ENCODE measurements around the gene ST6GALNAC2. TPM values are rescaled to one million over a fixed set of nuclear protein-coding genes. Genes with fewer than 3 reads are reported as not detected.
A peak's percentile ranks its signal among the peaks of the same experiment; 100 is the strongest.

Gene ST6GALNAC2
- total and polyA plus RNA-seq, 10 of the 15 experiments (the other 5 are each of a cell fraction or from before 2014, with no cell fraction given), result 0.08 to 0.41 (median 0.23) TPM; not detected in 6

GRCh38 chr17:76548378-76549214 lies 37.1 kb downstream of the ST6GALNAC2 start:
- no peak overlapping the region for H3K27ac ChIP-seq (ENCODE audit: control insufficient read depth, insufficient read depth)
- H3K36me3 ChIP-seq (ENCODE audit: control insufficient read depth in 2 of 2, insufficient read depth in 2 of 2, low read length in 1 of 2), result no peaks in the 10 kb centered on the region; a peak in 1 of 4 replicates
- BruUV-seq (replicated peaks), result no TSS peak
- intact Hi-C loops (cut with micrococcal nuclease; ENCODE audit: unreplicated experiment) (no loop called here), in situ Hi-C loops (cut with MboI) (no loop called here)
- SMC1A ChIA-PET (ENCODE audit: uncharacterized antibody, unreplicated experiment), result interaction anchor here (0.5 to 1.4 kb wide), 5 partner anchors 9 to 330 kb away, joined by 3 to 4 read pairs (median 3); no protein-coding TSS in a partner anchor
- H3K9ac ChIP-seq (ENCODE audit: control insufficient read depth, insufficient read depth, low read length), result peak overlapping the region; percentile 1
- no peaks in the 10 kb centered on the region for H3K9me3 ChIP-seq (replicated peaks; ENCODE audit: control insufficient read depth, insufficient read depth, low read length)
- peaks cover 0 to under 1% of the 10 kb centered on the region in 2 experiments; a peak in 2 of 4 replicates for H3K27me3 ChIP-seq (replicated peaks in 1 of 2; ENCODE audit: control insufficient read depth in 2 of 2, insufficient read depth in 2 of 2, low read length in 1 of 2)
- no peak for FAIRE-seq
- H4K20me1 ChIP-seq (ENCODE audit: control insufficient read depth, insufficient read depth), result no peaks in the 10 kb centered on the region
- peak; percentile 53 for ATAC-seq
- no peak for DNase-seq (ENCODE audit: low read depth, low spot score)
- TF ChIP-seq SMC3 (IDR thresholded peaks at IDR 0.05; ENCODE audit: borderline replicate concordance, low read length), result no peak
- TF ChIP-seq SREBF2 (IDR thresholded peaks at IDR 0.05; ENCODE audit: low read length), result no peak
- 0 out of 2 replicates have a peak, but pooled peaks have one; percentile 18 for TF ChIP-seq ZNF687 (IDR thresholded peaks at IDR 0.05)
- no peak for TF ChIP-seq IKZF2 (IDR thresholded peaks at IDR 0.05)
- TF ChIP-seq ELK1 (IDR thresholded peaks at IDR 0.05; ENCODE audit: low read depth, low read length), result no peak
- TF ChIP-seq EGR1 (IDR thresholded peaks at IDR 0.05; ENCODE audit: borderline replicate concordance in 1 of 2, low read depth in 2 of 2, low read length in 2 of 2), result no peak
- TF ChIP-seq NR2F1 (conservative IDR thresholded peaks at IDR 0.05), result 0 out of 2 replicates have a peak, but pooled peaks have one; percentile 26
- no peak for TF ChIP-seq ZBTB40 (IDR thresholded peaks at IDR 0.05; ENCODE audit: borderline replicate concordance)
- TF ChIP-seq ZNF274 (IDR thresholded peaks at IDR 0.05; ENCODE audit: insufficient read depth, insufficient read length), result no peak
- no peak for TF ChIP-seq ZNF622 (IDR thresholded peaks at IDR 0.05)
- no peak for TF ChIP-seq POLR2AphosphoS2 (IDR thresholded peaks at IDR 0.05; ENCODE audit: low read depth, low read length)
- TF ChIP-seq SUPT20H (IDR thresholded peaks at IDR 0.05; ENCODE audit: borderline replicate concordance, control insufficient read depth, low read depth, low read length), result no peak
- 44% methylated on average over 9 of the region's 9 CpGs for WGBS (ENCODE audit: insufficient coverage, insufficient replicate concordance, low lambda C conversion rate, missing lambda C conversion rate)
- POLR2A ChIA-PET, result interaction anchor here (1.0 to 1.2 kb wide), 2 partner anchors 9 to 11 kb away, joined by 3 to 4 read pairs; no protein-coding TSS in a partner anchor
- CTCF ChIA-PET, result interaction anchor here (1.0 to 2.4 kb wide), 8 partner anchors 12 to 133 kb away, joined by 3 to 19 read pairs (median 4); no protein-coding TSS in a partner anchor
- RAD21 ChIA-PET (ENCODE audit: unreplicated experiment), result interaction anchor here (0.8 to 2.5 kb wide), 4 partner anchors 10 to 24 kb away, joined by 3 to 15 read pairs (median 3); no protein-coding TSS in a partner anchor
- no peaks in the 10 kb centered on the region for H3K79me2 ChIP-seq (ENCODE audit: control insufficient read depth, insufficient read depth, low read length)
- H3K4me3 ChIP-seq, result no peak overlapping the region
- H2AFZ ChIP-seq (ENCODE audit: control insufficient read depth, low read depth, low read length), result no peak overlapping the region
- no peak overlapping the region; the same call in 1 of the 2 replicates for H3K4me2 ChIP-seq (ENCODE audit: control insufficient read depth, insufficient read depth)
- H3K4me1 ChIP-seq (ENCODE audit: control insufficient read depth, insufficient read depth, low read length), result no peaks in the 10 kb centered on the region; the same call in 1 of the 2 replicates

Data from GM12878 (cell line).